GM10266 (cell line): ENCODE data around the gene SEC24B.
"Not testable (repeated sequence)": the region's sequence is repeated elsewhere in the genome, so short reads cannot be mapped to it uniquely, and the experiment has no call there.

Experiments
- DNase-seq: peaks from one replicate; pipeline ENCODE4 v3.0.0; 2012; ENCODE audit errors: extremely low spot score
- CTCF ChIP-seq: IDR thresholded peaks from 2 replicates; pipeline ENCODE4 v1.5.1; 2012; ENCODE audit warnings: mild to moderate bottlenecking, low read depth; ENCODE audit not compliant: control insufficient read depth, insufficient read depth; ENCODE audit errors: missing control alignments

Gene SEC24B

GRCh38 chr4:109547394-109547793 is 113.8 kb downstream of the SEC24B start:
- DNase-seq = no peak
- TF ChIP-seq CTCF = no peak

GRCh38 chr4:109548655-109549054 is 115.0 kb downstream of the SEC24B start:
- DNase-seq = no peak
- no peak for TF ChIP-seq CTCF

- TF ChIP-seq CTCF = no peak
- no peak for DNase-seq
Measured at GRCh38 chr4:109552237-109552636, 118.6 kb downstream of the SEC24B start.

- no peak for DNase-seq
- no peak for TF ChIP-seq CTCF
Measured at GRCh38 chr4:109553130-109553529, 119.5 kb downstream of the SEC24B start.

- no peak for DNase-seq
- TF ChIP-seq CTCF = no peak
Measured at GRCh38 chr4:109554971-109555370, 121.4 kb downstream of the SEC24B start.

GRCh38 chr4:109557433-109557832 is 123.8 kb downstream of the SEC24B start:
- no peak for TF ChIP-seq CTCF
- no peak for DNase-seq

- DNase-seq = not testable (repeated sequence)
Measured at GRCh38 chr4:109558095-109558494, 124.5 kb downstream of the SEC24B start.

- no peak for TF ChIP-seq CTCF
- peak; percentile 48 for DNase-seq
Measured at GRCh38 chr4:109559625-109559982, 126.0 kb downstream of the SEC24B start.
